ENCODE results near the gene PRRG4. TPM values are rescaled to one million over a fixed set of nuclear protein-coding genes. Genes with fewer than 3 reads are reported as not detected.

Gene PRRG4
- total RNA-seq, 5 donors from 2014 or later (not counting 1 experiment from before 2014, with no cell fraction given), result 0.03 to 0.09 (median 0.05) TPM; not detected in 1

DNA sequence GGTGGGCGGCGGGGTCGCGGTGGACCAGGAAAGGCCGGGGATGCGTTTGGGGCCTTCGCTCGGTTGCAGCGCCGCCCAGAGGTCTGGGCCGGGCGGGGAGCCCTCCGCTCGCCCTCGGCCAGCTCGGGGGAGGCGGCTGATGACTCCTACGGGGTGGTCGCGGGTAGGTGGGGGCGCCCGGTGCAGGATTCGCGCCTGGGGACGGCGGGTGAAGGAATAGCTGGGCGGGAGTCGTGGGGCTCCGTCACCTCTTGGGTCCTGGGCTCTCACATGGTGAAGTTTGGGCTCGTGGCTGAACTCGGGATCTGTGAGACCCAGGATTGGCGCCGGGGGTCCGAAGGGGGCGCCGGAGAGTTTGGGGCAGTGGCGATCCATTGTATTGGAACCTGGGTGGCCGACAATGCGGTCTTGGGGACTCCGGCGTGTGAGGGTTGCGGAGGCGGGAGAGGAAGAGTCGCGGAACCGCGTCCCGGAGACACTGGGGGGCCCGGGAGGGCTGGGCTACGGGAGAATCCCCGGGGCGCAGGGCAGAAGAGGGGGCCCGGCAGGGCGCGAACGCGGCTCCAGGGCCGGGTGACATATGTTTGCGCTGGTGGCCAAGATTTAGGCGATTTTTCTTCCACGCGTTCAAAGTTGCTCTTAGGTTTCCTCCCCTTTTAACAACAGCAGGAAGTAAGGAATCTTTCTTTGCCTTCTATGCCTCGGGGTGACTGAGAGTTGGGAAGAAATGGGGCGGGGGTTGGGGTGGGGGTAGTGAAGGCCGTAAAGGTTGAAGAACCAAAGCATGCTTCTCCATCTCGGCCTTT lies 63.8 kb downstream of the PRRG4 start:
- H3K9me3 ChIP-seq, result no peaks in the 10 kb centered on the region
- no peaks in the 10 kb centered on the region for H3K36me3 ChIP-seq (ENCODE audit: control insufficient read depth in 2 of 2, extremely low read depth in 1 of 2, insufficient read depth in 1 of 2, low read length in 1 of 2)
- ATAC-seq (replicated peaks in 1 of 4) (peak; percentile 51 to 53 (median 52)), DNase-seq (peak in 22 of 35 experiments; percentile 3 to 70 (median 44))
- H3K27ac Mint-ChIP-seq, result peak overlapping the region; percentile 73 to 83
- WGBS (ENCODE audit: insufficient coverage), result under 1% methylated on average over 56 of the region's 66 CpGs
- POLR2A ChIA-PET, result no interaction called here
- H3K27me3 ChIP-seq (replicated peaks in 1 of 2; ENCODE audit: control insufficient read depth in 2 of 2, extremely low read depth in 1 of 2, insufficient read depth in 2 of 2, low read length in 1 of 2), result peaks cover 0 to 4% of the 10 kb centered on the region in 2 experiments
- H3K36me3 Mint-ChIP-seq, result no peaks in the 10 kb centered on the region
- CTCF ChIA-PET, result interaction anchor here (0.6 to 1.2 kb wide), 5 partner anchors 15 to 381 kb away, joined by 3 to 5 read pairs (median 4); partner anchors contain the start of gene HIPK3 (in 1 of the 2)
- H3K4me1 Mint-ChIP-seq, result peaks cover 33 to 39% (median 37%) of the 10 kb centered on the region in 3 donors
- peak overlapping the region; percentile 90 to 93 (median 91) for H3K4me3 Mint-ChIP-seq
- no peaks in the 10 kb centered on the region for H3K9me3 Mint-ChIP-seq
- peak overlapping the region; percentile 73 to 90 for H3K4me3 ChIP-seq (ENCODE audit: control insufficient read depth in 1 of 2, extremely low read depth in 1 of 2, low read length in 1 of 2)
- H3K27ac ChIP-seq (ENCODE audit: low read length), result peak overlapping the region; percentile 38
- H3K4me1 ChIP-seq (ENCODE audit: control insufficient read depth in 1 of 2, extremely low read depth in 1 of 2, insufficient read depth in 2 of 2, low read length in 2 of 2), result peaks cover 14% of the 10 kb centered on the region in 2 experiments
- H3K27me3 Mint-ChIP-seq, result no peaks in the 10 kb centered on the region

DNA sequence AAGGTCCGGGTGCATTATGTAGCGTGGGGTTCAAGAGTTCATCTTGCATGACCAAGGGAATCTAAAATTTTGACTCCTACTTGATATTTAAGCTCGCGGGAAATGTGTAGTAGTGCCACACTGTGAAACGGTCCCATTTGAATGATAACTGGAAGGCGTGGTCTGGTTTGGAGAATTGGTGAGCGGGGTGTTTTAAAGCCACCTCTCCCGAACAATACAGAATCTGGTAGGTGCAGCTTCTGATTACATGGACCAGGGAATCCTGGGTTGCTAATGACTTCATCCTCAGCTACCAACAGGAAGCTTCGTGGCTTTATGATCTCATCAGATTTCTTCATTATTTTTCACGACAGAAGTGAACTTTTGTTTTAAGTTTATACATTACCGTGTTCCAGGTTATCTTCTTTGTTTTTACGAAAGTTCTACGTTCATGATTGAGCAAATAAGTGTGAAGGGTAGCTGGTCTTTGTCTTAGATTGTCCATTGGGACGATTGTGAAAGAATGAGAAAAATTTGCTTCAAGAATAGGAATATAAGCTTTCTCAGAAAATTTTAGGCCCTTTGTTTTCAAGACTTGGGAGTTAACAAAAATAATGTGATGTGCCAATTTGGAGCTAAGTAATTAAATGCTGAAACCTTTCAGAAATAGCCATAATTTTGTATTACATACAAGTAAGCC lies 64.6 kb downstream of the PRRG4 start:
- peak overlapping the region; percentile 73 to 90 for H3K4me3 ChIP-seq (ENCODE audit: control insufficient read depth in 1 of 2, extremely low read depth in 1 of 2, low read length in 1 of 2)
- no peaks in the 10 kb centered on the region for H3K36me3 Mint-ChIP-seq
- peak in 15 of 35 experiments; percentile 1 to 62 (median 10) for DNase-seq

DNA sequence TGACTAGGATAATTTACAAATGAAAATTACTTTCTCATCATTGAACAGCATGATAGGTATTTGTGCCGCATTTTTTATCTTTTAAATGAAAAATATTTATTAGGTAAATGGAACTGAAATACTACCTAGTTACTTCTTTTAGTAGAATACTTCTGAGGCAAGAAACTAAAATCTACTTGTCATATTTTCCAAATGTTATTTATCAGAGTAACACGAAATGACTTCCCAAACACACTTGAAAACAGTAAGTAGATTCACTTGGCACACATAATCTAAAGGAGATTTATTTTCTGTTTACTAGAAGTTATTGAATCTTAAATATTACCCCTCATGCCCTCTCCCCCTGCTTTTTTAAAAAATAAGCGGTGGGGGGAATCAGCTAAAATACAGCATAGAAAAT lies 65.2 kb downstream of the PRRG4 start:
- ATAC-seq (replicated peaks in 1 of 4) (no peak), DNase-seq (no peak)
- no peak overlapping the region for H3K4me3 ChIP-seq (ENCODE audit: control insufficient read depth in 1 of 2, extremely low read depth in 1 of 2, low read length in 1 of 2)
- H3K27me3 Mint-ChIP-seq, result no peaks in the 10 kb centered on the region
- H3K27ac Mint-ChIP-seq, result no peak overlapping the region
- H3K4me1 Mint-ChIP-seq, result peaks cover 39 to 51% (median 49%) of the 10 kb centered on the region in 3 donors
- no peaks in the 10 kb centered on the region for H3K9me3 Mint-ChIP-seq
- H3K27me3 ChIP-seq (replicated peaks in 1 of 2; ENCODE audit: control insufficient read depth in 2 of 2, extremely low read depth in 1 of 2, insufficient read depth in 2 of 2, low read length in 1 of 2), result peaks cover 0 to 4% of the 10 kb centered on the region in 2 experiments
- H3K36me3 Mint-ChIP-seq, result no peaks in the 10 kb centered on the region
- H3K4me1 ChIP-seq (ENCODE audit: control insufficient read depth in 1 of 2, extremely low read depth in 1 of 2, insufficient read depth in 2 of 2, low read length in 2 of 2), result peaks cover 14 to 16% of the 10 kb centered on the region in 2 experiments
- ChIA-PET POLR2A (no interaction called here), CTCF (interaction anchor here (0.7 to 1.2 kb wide), 6 partner anchors 8 to 174 kb away, joined by 3 read pairs; no protein-coding TSS in a partner anchor)
- peaks cover 0 to 2% of the 10 kb centered on the region in 2 donors for H3K36me3 ChIP-seq (ENCODE audit: control insufficient read depth in 2 of 2, extremely low read depth in 1 of 2, insufficient read depth in 1 of 2, low read length in 1 of 2)
- H3K27ac ChIP-seq (ENCODE audit: low read length), result no peak overlapping the region
- H3K9me3 ChIP-seq, result no peaks in the 10 kb centered on the region
- H3K4me3 Mint-ChIP-seq, result peak overlapping the region; percentile 31 to 91 (median 90)
- WGBS (ENCODE audit: insufficient coverage), result no CpG with 5 or more reads among the region's 3 CpGs

More for the DNA sequence above, 64.6 kb downstream of the PRRG4 start:
- ChIA-PET CTCF (interaction anchor here (0.6 to 1.2 kb wide), 4 partner anchors 15 to 175 kb away, joined by 3 to 5 read pairs (median 3); no protein-coding TSS in a partner anchor), POLR2A (no interaction called here)
- no peaks in the 10 kb centered on the region for H3K9me3 ChIP-seq
- H3K27me3 Mint-ChIP-seq, result no peaks in the 10 kb centered on the region
- no peak for ATAC-seq (replicated peaks in 1 of 4)
- peak overlapping the region; percentile 90 to 93 (median 91) for H3K4me3 Mint-ChIP-seq
- peaks cover 0 to 4% of the 10 kb centered on the region in 2 experiments for H3K27me3 ChIP-seq (replicated peaks in 1 of 2; ENCODE audit: control insufficient read depth in 2 of 2, extremely low read depth in 1 of 2, insufficient read depth in 2 of 2, low read length in 1 of 2)
- H3K4me1 Mint-ChIP-seq, result peaks cover 35 to 44% (median 43%) of the 10 kb centered on the region in 3 donors
- peak overlapping the region; percentile 13 to 17 for H3K27ac Mint-ChIP-seq
- WGBS (ENCODE audit: insufficient coverage), result 37% methylated on average over 6 of the region's 14 CpGs
- H3K27ac ChIP-seq (ENCODE audit: low read length), result no peak overlapping the region
- H3K4me1 ChIP-seq (ENCODE audit: control insufficient read depth in 1 of 2, extremely low read depth in 1 of 2, insufficient read depth in 2 of 2, low read length in 2 of 2), result peaks cover 14 to 16% of the 10 kb centered on the region in 2 experiments
- peaks cover 0 to under 1% of the 10 kb centered on the region in 2 donors for H3K36me3 ChIP-seq (ENCODE audit: control insufficient read depth in 2 of 2, extremely low read depth in 1 of 2, insufficient read depth in 1 of 2, low read length in 1 of 2)
- H3K9me3 Mint-ChIP-seq, result no peaks in the 10 kb centered on the region

DNA sequence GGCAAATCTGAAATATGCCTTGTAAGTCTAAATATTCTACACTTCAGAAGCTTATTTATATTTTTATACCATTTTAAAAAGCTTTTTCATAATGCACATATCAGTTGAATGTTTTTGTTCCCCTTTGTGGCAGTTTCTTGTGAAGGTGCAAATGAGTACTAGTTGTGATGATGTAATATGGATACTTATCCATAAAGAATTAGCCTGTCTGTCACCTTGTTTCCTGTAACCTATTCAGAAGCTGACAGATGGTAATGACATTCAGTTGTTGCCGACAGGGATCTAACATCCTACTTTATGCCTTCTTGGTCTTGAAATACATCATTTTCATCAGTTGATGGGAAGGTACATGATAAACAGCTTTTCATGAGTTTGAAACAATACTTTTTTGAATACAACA lies 65.7 kb downstream of the PRRG4 start:
- peaks cover 0 to 4% of the 10 kb centered on the region in 2 experiments for H3K27me3 ChIP-seq (replicated peaks in 1 of 2; ENCODE audit: control insufficient read depth in 2 of 2, extremely low read depth in 1 of 2, insufficient read depth in 2 of 2, low read length in 1 of 2)
- DNase-seq (no peak), ATAC-seq (replicated peaks in 1 of 4) (no peak)
- peak overlapping the region in 1 of 3 donors; percentile 24 for H3K4me3 Mint-ChIP-seq
- H3K4me1 ChIP-seq (ENCODE audit: control insufficient read depth in 1 of 2, extremely low read depth in 1 of 2, insufficient read depth in 2 of 2, low read length in 2 of 2), result peaks cover 14 to 16% of the 10 kb centered on the region in 2 experiments
- no peaks in the 10 kb centered on the region for H3K27me3 Mint-ChIP-seq
- H3K4me1 Mint-ChIP-seq, result peaks cover 40 to 55% (median 52%) of the 10 kb centered on the region in 3 donors
- no peaks in the 10 kb centered on the region for H3K9me3 ChIP-seq
- H3K27ac Mint-ChIP-seq, result no peak overlapping the region
- peaks cover 0 to 2% of the 10 kb centered on the region in 2 donors for H3K36me3 ChIP-seq (ENCODE audit: control insufficient read depth in 2 of 2, extremely low read depth in 1 of 2, insufficient read depth in 1 of 2, low read length in 1 of 2)
- CTCF ChIA-PET, result interaction anchor here (0.6 to 0.9 kb wide), 4 partner anchors 9 to 265 kb away, joined by 3 read pairs; no protein-coding TSS in a partner anchor
- peaks cover under 1% of the 10 kb centered on the region for H3K36me3 Mint-ChIP-seq
- H3K27ac ChIP-seq (ENCODE audit: low read length), result no peak overlapping the region
- H3K4me3 ChIP-seq (ENCODE audit: control insufficient read depth in 1 of 2, extremely low read depth in 1 of 2, low read length in 1 of 2), result no peak overlapping the region
- POLR2A ChIA-PET, result no interaction called here
- no CpG with 5 or more reads among the region's 1 CpG for WGBS (ENCODE audit: insufficient coverage)
- H3K9me3 Mint-ChIP-seq, result no peaks in the 10 kb centered on the region

DNA sequence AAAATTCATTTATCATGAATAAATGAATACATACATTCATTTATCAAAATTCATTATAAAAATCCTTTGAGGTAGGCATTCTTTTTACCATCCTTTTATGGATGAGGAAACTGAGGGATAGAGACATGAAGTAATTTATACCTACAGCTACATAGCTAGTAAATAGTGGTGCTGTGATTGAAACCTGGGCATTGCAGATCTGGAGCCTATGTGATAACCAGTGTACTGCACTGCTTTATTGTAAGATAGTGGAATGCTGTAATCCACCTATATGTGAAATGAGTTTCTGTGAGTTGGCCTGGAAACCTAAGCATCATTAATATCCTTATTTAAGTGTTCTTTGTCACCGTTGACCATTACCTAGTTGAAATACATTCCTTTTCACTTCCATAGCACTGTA lies 67.4 kb downstream of the PRRG4 start:
- 100% methylated on average over 1 of the region's 1 CpG for WGBS (ENCODE audit: insufficient coverage)

DNA sequence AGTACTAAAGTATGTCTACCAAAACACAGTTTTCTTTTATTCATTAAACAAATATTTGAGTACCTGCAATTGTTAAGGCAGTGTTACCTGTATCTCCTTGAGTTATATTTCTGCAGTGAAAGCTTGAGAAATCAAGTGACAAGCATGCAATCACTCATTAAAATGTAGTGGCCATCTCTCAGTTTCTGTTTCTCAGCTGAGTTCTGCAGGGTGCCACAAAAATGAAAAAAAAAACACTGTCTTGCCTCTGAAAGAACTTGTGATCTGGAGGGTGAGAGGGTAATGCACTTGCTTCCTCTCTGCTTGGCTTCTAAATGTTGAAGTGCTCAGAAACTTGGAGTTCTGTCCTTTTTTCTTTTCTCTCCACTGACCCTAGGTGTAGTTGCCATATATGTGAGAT lies 69.7 kb downstream of the PRRG4 start:
- no peak for DNase-seq
- Histone ChIP-seq H3K36me3 (ENCODE audit: control insufficient read depth in 2 of 2, extremely low read depth in 1 of 2, insufficient read depth in 1 of 2, low read length in 1 of 2) (peaks cover 0 to 2% of the 10 kb centered on the region in 2 donors), H3K27ac (ENCODE audit: low read length) (no peak overlapping the region), H3K4me1 (ENCODE audit: control insufficient read depth in 1 of 2, extremely low read depth in 1 of 2, insufficient read depth in 2 of 2, low read length in 2 of 2) (peaks cover 0 to 8% of the 10 kb centered on the region in 2 experiments), H3K9me3 (no peaks in the 10 kb centered on the region), H3K27me3 (replicated peaks in 1 of 2; ENCODE audit: control insufficient read depth in 2 of 2, extremely low read depth in 1 of 2, insufficient read depth in 2 of 2, low read length in 1 of 2) (no peaks in the 10 kb centered on the region), H3K4me3 (ENCODE audit: control insufficient read depth in 1 of 2, extremely low read depth in 1 of 2, low read length in 1 of 2) (no peak overlapping the region)
- Mint-ChIP-seq H3K9me3 (no peaks in the 10 kb centered on the region), H3K36me3 (peaks cover 7% of the 10 kb centered on the region), H3K4me3 (no peak overlapping the region), H3K27me3 (no peaks in the 10 kb centered on the region), H3K4me1 (peaks cover 50 to 70% (median 54%) of the 10 kb centered on the region in 3 donors), H3K27ac (no peak overlapping the region)
- CTCF ChIA-PET, result interaction anchor here in 1 of 2 donors (0.6 kb wide), 1 partner anchor 162 kb away, joined by 3 read pairs; no protein-coding TSS in a partner anchor
- ATAC-seq (replicated peaks in 1 of 4), result no peak
- POLR2A ChIA-PET, result no interaction called here

More for the DNA sequence above, 67.4 kb downstream of the PRRG4 start:
- Mint-ChIP-seq H3K36me3 (peaks cover 4% of the 10 kb centered on the region), H3K4me3 (no peak overlapping the region), H3K4me1 (peaks cover 50 to 58% (median 51%) of the 10 kb centered on the region in 3 donors), H3K9me3 (no peaks in the 10 kb centered on the region), H3K27ac (no peak overlapping the region), H3K27me3 (no peaks in the 10 kb centered on the region)
- Histone ChIP-seq H3K4me3 (ENCODE audit: control insufficient read depth in 1 of 2, extremely low read depth in 1 of 2, low read length in 1 of 2) (no peak overlapping the region), H3K9me3 (no peaks in the 10 kb centered on the region), H3K27me3 (replicated peaks in 1 of 2; ENCODE audit: control insufficient read depth in 2 of 2, extremely low read depth in 1 of 2, insufficient read depth in 2 of 2, low read length in 1 of 2) (peaks cover 0 to 4% of the 10 kb centered on the region in 2 experiments), H3K27ac (ENCODE audit: low read length) (no peak overlapping the region), H3K36me3 (ENCODE audit: control insufficient read depth in 2 of 2, extremely low read depth in 1 of 2, insufficient read depth in 1 of 2, low read length in 1 of 2) (peaks cover 0 to 2% of the 10 kb centered on the region in 2 donors), H3K4me1 (ENCODE audit: control insufficient read depth in 1 of 2, extremely low read depth in 1 of 2, insufficient read depth in 2 of 2, low read length in 2 of 2) (peaks cover 12% of the 10 kb centered on the region in 2 experiments)
- no peak for DNase-seq
- POLR2A ChIA-PET, result interaction anchor here in 1 of 2 donors (0.6 kb wide), 1 partner anchor 83 kb away, joined by 5 read pairs; no protein-coding TSS in a partner anchor
- CTCF ChIA-PET, result no interaction called here
- ATAC-seq (replicated peaks in 1 of 4), result no peak

Data from T-cell (primary cell).